GM19372 (cell line): ENCODE data around the gene LRIT2.
"Not testable (repeated sequence)": the region's sequence is repeated elsewhere in the genome, so short reads cannot be mapped to it uniquely, and the experiment has no call there.

Experiments used
- ATAC-seq: cut with Tn5 transposase; IDR thresholded peaks from one replicate; pipeline ENCODE4 v1.9.1; 2021; ENCODE audit warnings: mild to moderate bottlenecking, low read depth, moderate library complexity; ENCODE audit not compliant: unreplicated experiment

The LRIT2 gene

GRCh38 chr10:84188815-84189214, 36.5 kb downstream of the LRIT2 start:
- ATAC-seq: no peak

- ATAC-seq: no peak
Observed at GRCh38 chr10:84185526-84186175, 39.7 kb downstream of the LRIT2 start.

- ATAC-seq: no peak
Observed at GRCh38 chr10:84184517-84184916, 40.8 kb downstream of the LRIT2 start.

- no peak for ATAC-seq
Observed at GRCh38 chr10:84181631-84182030, 43.7 kb downstream of the LRIT2 start.

DNA sequence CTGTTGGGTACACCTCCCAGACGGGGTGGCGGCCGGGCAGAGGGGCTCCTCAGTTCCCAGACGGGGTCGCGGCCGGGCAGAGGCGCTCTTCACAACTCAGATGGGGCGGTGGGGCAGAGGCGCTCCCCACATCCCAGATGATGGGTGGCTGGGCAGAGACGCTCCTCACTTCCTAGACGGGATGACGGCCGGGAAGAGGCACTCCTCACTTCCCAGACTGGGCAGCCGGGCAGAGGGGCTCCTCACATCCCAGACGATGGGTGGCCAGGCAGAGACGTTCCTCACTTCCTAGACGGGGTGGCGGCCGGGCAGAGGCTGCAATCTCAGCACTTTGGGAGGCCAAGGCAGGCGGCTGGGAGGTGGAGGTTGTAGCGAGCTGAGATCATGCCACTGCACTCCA, 45.0 kb downstream of the LRIT2 start:
- not testable (repeated sequence) for ATAC-seq

DNA sequence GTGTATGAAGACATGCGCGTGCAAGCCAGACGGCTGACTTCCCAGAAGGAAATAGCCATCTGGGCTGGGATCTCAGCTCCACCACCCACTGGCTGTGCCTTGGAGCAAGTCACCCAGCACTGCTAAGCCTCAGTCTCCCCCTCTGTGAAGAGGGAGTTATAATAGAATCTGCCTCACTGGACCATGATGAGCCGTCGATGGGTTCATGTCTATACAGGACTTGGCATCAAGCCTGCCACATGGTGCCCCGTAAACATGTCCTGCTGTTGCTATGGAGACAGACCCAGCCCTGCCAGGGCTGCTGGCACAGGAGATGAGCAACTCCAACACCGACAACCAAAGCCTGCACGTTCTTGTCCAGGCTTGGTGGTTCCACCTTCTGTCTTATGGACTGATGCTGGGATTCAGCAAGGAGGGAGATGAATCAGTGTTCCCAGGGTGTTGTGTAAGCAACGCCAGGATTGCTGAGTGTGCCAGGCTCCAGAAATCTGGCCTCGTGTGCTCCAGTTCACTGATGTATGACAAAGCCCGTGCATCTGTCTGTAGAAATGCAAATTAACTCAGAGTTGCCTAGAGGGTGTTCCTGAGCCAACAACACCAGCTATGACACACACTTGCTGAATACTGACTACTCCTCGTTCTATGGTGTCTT, 46.2 kb downstream of the LRIT2 start:
- peak; percentile 76 for ATAC-seq

GRCh38 chr10:84178160-84178609, 47.2 kb downstream of the LRIT2 start:
- ATAC-seq: no peak

DNA sequence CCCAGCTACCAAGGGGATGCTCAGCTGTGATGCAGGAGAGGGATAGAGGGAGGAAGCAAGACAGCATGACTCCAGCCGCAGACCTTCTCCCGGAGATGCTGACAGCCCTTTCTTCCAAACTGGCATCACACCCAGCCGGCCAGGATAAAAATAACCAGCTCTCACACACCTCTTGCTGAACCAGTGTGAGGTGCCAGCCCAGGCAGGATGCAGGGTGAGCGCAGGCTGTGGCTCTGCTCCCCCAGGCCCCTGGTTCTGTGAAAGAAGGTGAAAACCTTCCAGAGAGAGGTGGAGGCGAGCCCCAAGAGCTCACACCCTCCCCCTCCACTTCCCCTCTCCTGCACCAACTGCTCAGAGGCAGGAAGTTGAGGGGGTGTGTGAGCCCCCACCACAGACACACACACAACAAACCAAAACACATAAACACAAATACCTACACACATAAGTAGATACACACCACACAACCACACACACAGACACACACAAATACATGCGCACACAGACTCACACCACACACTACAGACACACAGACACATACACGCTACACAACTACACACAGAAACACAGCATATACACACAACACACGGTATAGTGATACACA, 47.7 kb downstream of the LRIT2 start:
- peak; percentile 44 for ATAC-seq

DNA sequence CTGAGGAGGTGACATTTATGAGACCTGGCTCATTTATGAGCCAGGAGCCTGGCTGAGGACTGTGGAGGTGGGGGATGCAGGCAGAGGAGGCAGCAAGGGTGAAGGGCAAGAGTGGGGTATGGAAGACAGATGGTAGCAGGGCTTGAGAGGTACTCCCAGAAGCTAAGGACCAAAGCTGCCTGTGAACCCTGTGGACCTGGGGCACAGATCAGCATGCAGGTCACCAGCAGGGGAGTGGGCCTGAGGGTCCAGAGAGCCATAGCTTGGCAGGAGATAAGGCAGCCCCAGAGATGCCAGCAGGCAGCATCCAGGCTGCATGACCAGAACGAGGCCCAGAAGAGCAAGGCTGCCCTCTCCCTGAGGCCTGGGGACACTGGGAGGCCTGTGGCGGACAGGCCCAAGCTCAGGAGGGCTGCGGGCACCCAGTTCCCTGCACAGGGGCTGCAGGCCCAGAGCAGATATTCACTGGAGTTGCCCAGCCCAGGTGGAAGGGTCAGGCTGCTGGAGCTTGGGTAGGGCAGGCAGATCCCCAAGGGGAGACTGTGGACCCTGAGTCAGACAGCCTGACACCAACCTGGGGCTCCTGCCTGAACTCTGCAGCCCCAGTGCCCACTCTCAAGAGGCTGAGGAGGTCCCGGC, 48.4 kb downstream of the LRIT2 start:
- ATAC-seq: no peak

- ATAC-seq: no peak
Observed at GRCh38 chr10:84176351-84176750, 49.0 kb downstream of the LRIT2 start.

DNA sequence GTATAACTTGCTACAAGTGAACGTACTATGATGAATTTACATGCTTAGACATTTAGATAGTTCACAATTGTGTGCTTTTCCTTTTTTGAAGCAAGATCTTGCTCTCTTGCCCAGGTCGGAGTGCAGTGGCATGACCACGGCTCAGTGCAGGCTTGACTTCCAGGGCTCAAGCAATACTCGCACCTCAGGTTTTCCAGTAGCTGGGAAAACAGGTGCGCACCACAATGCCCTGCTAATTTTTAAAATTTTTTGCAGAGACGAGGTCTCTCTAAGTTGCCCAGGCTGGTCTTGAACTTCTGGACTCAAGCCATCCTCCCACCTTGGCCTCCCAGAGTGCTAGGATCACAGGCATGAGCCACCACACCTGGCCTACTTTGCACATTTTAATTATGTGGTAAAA, 49.9 kb downstream of the LRIT2 start:
- ATAC-seq: no peak

GRCh38 chr10:84173501-84173929, 51.8 kb downstream of the LRIT2 start, which contains the start of gene GPR15LG:
TSS of gene GPR15LG (plus strand) at chr10:84173801. CDS start at chr10:84173852, 51 bp downstream.
- ATAC-seq: peak; percentile 31

DNA sequence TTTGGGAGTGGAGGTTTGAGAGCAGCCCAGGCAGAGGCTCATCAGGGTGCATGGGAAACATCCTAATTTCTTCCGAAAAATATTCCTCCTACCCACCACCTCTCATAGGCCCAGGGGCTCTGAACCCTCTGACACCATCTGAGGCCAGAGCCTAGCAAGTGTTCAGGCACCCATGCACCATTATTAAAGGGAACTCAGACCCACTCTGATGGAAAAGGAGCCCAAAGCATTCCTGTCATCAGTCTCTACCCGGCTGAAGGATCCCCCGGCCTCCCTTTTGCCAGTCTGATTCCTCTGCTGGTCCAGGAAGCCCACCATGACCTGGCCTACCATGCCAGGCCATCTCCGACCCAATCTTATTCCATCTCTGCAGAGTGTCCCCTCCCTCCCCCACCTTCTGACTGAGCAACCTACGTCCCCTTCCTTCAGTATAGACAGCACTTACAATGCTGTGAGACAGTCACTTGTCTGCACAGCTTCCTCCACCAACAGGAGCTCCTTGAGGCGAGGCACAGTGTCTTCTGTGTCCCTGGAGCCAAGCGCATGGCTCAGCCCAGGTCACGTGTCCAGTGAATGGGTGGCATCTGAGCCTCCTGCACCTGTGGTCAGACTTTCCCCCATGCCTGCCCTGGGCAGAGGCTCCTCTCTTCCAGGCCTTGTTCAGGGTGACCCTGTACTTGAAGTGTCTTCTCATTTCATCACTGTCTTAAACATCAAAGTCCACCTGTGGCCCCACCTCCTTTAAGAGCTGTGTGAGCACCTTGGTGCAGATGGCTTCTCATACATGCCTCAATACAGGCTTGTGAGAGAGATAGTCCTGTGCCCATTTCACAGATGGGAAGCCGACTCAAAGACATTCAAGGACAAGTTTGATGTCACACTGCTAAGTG, 52.6 kb downstream of the LRIT2 start:
- ATAC-seq: peak; percentile 47

DNA sequence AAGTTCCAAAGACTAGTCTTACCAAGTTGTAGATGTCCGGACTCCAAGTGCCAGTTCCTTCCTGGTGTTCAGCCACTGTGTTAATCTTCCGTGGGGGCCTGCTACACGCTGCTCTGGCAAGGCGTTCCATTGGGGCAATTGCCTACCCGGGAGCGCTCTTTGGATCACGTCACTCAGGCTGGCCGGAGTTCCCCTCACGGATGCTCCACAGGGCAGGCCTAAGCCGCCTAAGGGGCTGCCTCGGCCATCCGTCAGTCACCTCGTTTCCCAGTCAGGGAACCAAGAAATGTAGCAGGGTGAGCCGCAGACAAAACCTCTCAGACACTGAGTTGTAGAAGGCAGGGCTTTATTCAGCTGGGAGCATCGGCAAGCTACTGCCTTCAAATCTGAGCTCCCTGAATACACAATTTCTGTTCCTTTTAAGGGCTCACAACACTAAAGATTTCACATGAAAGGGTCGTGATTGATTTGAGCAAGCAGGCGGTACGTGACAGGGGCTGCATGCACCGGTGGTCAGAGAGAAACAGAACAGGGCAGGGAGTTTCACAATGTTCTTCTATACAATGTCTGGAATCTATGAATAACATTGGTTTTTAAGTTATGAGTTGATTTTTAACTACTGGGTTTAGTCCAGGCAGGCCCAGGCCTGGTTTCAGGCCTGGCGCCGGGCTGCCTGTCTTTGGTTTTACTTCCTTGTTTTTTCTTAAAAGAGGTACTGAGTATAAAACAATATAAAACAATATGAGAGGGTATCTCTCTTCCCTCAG, 53.5 kb downstream of the LRIT2 start:
- peak; percentile 21 for ATAC-seq

DNA sequence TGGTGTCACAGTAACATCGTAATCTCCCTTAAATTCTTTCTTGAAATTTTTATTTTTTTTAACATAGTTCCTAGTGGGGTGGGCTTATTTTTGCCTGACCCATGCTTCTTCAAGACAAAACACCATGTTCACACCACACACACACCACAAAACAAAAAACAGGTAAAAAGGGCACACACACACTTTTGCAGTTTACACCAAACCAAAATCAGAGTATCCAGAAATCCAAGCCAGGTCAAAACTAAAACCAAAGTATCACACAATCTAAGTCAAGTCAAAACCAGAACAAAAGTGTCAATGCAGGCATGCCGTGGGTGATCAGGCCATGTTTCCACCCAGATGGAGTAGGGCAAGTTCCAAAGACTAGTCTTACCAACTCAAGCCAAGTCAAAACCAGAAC, 54.1 kb downstream of the LRIT2 start:
- not testable (repeated sequence) for ATAC-seq
